GM12891 (cell line): ENCODE results near the gene APBA2.

Source experiments
- POLR2A ChIP-seq: IDR thresholded peaks from 2 replicates; pipeline ENCODE4 v1.6.1; 2011; ENCODE audit warnings: low read depth, low read length, control low read depth
- POLR2AphosphoS5 ChIP-seq: IDR thresholded peaks from 2 replicates; pipeline ENCODE4 v1.6.1; 2011; ENCODE audit warnings: low read depth, low read length, control low read depth
- POU2F2 ChIP-seq: IDR thresholded peaks from 2 replicates; pipeline ENCODE4 v1.6.1; 2011; ENCODE audit warnings: low read depth, mild to moderate bottlenecking, control low read depth, low read length, moderate library complexity

DNA sequence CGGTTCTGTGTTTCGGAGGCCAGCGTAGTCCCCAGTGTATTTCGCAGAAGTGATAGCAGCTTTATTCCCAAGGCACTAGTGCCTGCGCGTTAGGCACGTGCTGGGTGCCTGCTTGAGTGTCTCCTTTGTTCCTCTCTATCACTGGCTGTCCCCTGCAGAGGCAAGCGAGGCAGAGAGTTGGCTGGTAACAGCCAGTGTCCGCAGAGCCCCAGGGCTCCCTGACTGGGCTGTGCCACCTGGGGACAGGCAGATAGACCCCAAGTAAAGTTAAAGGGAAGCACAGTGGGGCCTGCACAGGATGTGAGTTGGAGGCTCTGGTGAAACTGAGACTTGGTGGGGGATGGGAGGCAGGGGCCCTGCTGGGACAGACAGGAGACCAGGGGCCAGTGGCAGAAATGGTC lies 50.7 kb downstream of the APBA2 start:
- TF ChIP-seq POLR2A (no peak), POLR2AphosphoS5 (no peak), POU2F2 (no peak)
